Measurements from ENCODE around the gene GPR158.

DNA sequence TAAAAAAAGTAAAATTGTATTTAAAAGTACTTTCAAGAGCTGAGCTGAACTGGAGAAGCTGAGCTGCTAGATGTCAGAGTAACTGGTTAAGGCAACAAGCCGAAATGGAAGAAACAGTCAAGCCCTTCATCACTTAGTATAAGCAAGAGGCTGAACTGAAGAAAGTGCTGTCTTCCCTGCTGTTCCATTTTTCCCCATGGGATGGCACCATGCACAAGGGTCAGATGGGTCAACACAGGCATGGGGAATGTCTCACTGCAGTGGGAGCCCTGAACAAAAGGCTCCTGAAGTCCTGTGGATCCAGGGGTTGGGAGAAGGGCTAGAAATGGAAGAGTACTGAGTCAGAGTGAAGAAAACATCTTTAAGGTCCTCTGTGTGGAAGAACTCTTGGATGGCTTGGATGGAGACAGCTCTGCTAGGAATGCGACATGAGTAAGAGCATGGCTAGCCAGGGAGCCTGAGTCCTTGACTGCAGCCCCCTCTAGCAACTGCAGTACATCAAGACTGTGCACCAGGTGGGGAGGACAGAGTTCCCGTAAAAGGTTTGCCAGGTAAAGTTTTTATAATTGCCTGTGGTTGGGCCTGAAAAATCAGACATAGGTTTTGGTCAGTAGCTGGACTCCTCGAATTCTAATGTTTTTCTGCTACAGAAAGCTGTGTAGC is 348.3 kb downstream of the GPR158 start:
- TF ChIP-seq, protein P1, sequence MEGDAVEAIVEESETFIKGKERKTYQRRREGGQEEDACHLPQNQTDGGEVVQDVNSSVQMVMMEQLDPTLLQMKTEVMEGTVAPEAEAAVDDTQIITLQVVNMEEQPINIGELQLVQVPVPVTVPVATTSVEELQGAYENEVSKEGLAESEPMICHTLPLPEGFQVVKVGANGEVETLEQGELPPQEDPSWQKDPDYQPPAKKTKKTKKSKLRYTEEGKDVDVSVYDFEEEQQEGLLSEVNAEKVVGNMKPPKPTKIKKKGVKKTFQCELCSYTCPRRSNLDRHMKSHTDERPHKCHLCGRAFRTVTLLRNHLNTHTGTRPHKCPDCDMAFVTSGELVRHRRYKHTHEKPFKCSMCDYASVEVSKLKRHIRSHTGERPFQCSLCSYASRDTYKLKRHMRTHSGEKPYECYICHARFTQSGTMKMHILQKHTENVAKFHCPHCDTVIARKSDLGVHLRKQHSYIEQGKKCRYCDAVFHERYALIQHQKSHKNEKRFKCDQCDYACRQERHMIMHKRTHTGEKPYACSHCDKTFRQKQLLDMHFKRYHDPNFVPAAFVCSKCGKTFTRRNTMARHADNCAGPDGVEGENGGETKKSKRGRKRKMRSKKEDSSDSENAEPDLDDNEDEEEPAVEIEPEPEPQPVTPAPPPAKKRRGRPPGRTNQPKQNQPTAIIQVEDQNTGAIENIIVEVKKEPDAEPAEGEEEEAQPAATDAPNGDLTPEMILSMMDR (IDR thresholded peaks at IDR 0.05; ENCODE audit: insufficient read depth, low read length, poor library complexity, severe bottlenecking), result no peak
- no peak for TF ChIP-seq EZH2phosphoT487 (conservative IDR thresholded peaks at IDR 0.05; ENCODE audit: low read length)
